Activated CD4-positive, alpha-beta T cell treated with anti-CD3 and anti-CD28 coated beads for 4 hours (primary cell): ENCODE data around the gene DNAJC5.
"Not testable (repeated sequence)": the region's sequence is repeated elsewhere in the genome, so short reads cannot be mapped to it uniquely, and the experiment has no call there.

Source experiments
- DNase-seq, 2 donors: peaks; one replicate each; pipeline ENCODE4 v3.0.0-alpha.2; 2020

Gene DNAJC5

GRCh38 chr20:63957690-63958441 lies 62.9 kb downstream of the DNAJC5 start:
- peak; percentile 52 to 82 for DNase-seq

- no peak for DNase-seq
Measured at GRCh38 chr20:63958471-63958870, 63.5 kb downstream of the DNAJC5 start.

GRCh38 chr20:63958964-63959698 lies 64.2 kb downstream of the DNAJC5 start:
- DNase-seq = no peak

GRCh38 chr20:63959699-63960075 lies 64.8 kb downstream of the DNAJC5 start:
- no peak for DNase-seq

GRCh38 chr20:63960654-63961621 lies 66.0 kb downstream of the DNAJC5 start:
- DNase-seq = not testable (repeated sequence)

GRCh38 chr20:63961664-63962425 lies 66.9 kb downstream of the DNAJC5 start:
- DNase-seq = no peak

- no peak for DNase-seq
Measured at GRCh38 chr20:63962426-63963347, 67.8 kb downstream of the DNAJC5 start.

- DNase-seq = no peak
Measured at GRCh38 chr20:63963348-63963741, 68.4 kb downstream of the DNAJC5 start.

GRCh38 chr20:63963784-63964301 lies 68.9 kb downstream of the DNAJC5 start:
- no peak for DNase-seq

- DNase-seq = no peak
Measured at GRCh38 chr20:63964412-63964811, 69.5 kb downstream of the DNAJC5 start.

GRCh38 chr20:63966172-63966943 lies 71.4 kb downstream of the DNAJC5 start:
- no peak for DNase-seq

GRCh38 chr20:63966944-63967322 lies 72.0 kb downstream of the DNAJC5 start:
- no peak for DNase-seq

GRCh38 chr20:63967330-63968135 lies 72.6 kb downstream of the DNAJC5 start:
- no peak for DNase-seq

GRCh38 chr20:63968136-63968927 lies 73.4 kb downstream of the DNAJC5 start:
- DNase-seq = no peak

- peak in 1 of 2 donors; percentile 42 for DNase-seq
Measured at GRCh38 chr20:63968928-63969760, 74.2 kb downstream of the DNAJC5 start.

GRCh38 chr20:63969838-63970713 lies 75.2 kb downstream of the DNAJC5 start, which contains the start of gene ZNF512B:
ZNF512B (minus strand) TSS chr20:63969930; CDS start chr20:63967950, 1,980 bp downstream.
- peak; percentile 60 to 67 for DNase-seq
